ENCODE data around the gene TMEM108. TPM values are rescaled to one million over a fixed set of nuclear protein-coding genes. Genes with fewer than 3 reads are reported as not detected.

Gene TMEM108
- polyA plus RNA-seq, 1 of the 3 experiments (the other 2 are of a cell fraction) = 8.6 TPM

DNA sequence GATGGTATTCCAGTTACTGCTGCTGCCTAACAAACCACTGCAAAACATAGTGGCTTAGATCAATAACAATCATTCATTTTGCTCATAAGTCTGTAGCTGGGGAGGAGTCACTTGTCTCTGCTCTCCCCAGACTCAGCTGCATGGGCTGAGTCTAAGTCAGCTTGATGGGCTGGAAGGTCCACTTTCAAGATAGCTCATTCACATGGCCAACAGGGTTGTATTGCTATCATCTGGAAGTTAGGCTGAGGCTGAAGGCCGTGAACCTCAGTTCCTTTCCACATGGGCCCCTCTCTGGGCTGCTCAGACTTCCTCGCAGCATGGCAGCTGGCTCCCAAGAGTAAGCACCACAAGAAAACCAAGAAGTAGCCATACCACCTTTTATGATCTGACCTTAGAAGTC lies 333.0 kb downstream of the TMEM108 start (continued):
- TF ChIP-seq ELF1 (IDR thresholded peaks at IDR 0.05) = no peak
- TF ChIP-seq, protein P1, sequence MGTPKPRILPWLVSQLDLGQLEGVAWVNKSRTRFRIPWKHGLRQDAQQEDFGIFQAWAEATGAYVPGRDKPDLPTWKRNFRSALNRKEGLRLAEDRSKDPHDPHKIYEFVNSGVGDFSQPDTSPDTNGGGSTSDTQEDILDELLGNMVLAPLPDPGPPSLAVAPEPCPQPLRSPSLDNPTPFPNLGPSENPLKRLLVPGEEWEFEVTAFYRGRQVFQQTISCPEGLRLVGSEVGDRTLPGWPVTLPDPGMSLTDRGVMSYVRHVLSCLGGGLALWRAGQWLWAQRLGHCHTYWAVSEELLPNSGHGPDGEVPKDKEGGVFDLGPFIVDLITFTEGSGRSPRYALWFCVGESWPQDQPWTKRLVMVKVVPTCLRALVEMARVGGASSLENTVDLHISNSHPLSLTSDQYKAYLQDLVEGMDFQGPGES (IDR thresholded peaks at IDR 0.05; ENCODE audit: low read depth, low read length) = no peak
- no peak for TF ChIP-seq TCF12 (IDR thresholded peaks at IDR 0.05)
- no peak for TF ChIP-seq ZBTB33 (IDR thresholded peaks at IDR 0.05; ENCODE audit: borderline replicate concordance, low read depth)
- no peak for TF ChIP-seq RAD21 (IDR thresholded peaks at IDR 0.05; ENCODE audit: low read length)
- no peak for TF ChIP-seq RFX5 (IDR thresholded peaks at IDR 0.05; ENCODE audit: low read length)

DNA sequence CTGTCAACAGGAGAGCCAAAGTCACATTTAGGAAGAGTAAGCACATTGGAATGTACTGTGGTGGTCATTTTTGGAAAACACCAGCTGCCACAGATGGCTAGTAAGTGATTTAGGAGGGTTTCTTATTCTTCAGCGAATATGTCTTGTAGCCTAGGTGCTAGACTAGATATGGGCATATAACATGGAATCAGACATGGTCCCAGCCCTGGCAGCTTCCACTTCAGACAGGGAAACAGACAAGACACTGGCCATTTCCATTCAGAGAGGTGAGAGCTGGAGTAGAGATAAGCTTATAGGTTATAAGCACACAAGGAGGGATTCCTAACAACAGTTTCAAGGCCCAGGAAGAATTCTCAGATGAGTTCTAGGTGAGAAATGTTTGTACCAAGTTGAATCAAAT lies 333.5 kb downstream of the TMEM108 start:
- no peaks in the 10 kb centered on the region for H4K20me1 ChIP-seq (ENCODE audit: insufficient read depth)
- H3K27me3 ChIP-seq (ENCODE audit: insufficient read depth) = no peaks in the 10 kb centered on the region
- H3K9ac ChIP-seq = no peak overlapping the region
- H3K4me3 ChIP-seq (ENCODE audit: low read depth in 2 of 2, low read length in 1 of 2) = no peak overlapping the region
- TF ChIP-seq NRF1 (IDR thresholded peaks at IDR 0.05; ENCODE audit: low read depth, low read length) = no peak
- TF ChIP-seq YY1 (IDR thresholded peaks at IDR 0.05; ENCODE audit: low read depth) = no peak
- no peak for TF ChIP-seq ELF1 (IDR thresholded peaks at IDR 0.05)
- TF ChIP-seq FOSL2 (IDR thresholded peaks at IDR 0.05; ENCODE audit: borderline replicate concordance, low read depth) = no peak
- TF ChIP-seq RCOR1 (IDR thresholded peaks at IDR 0.05; ENCODE audit: low read length) = no peak
- TF ChIP-seq, protein P2, sequence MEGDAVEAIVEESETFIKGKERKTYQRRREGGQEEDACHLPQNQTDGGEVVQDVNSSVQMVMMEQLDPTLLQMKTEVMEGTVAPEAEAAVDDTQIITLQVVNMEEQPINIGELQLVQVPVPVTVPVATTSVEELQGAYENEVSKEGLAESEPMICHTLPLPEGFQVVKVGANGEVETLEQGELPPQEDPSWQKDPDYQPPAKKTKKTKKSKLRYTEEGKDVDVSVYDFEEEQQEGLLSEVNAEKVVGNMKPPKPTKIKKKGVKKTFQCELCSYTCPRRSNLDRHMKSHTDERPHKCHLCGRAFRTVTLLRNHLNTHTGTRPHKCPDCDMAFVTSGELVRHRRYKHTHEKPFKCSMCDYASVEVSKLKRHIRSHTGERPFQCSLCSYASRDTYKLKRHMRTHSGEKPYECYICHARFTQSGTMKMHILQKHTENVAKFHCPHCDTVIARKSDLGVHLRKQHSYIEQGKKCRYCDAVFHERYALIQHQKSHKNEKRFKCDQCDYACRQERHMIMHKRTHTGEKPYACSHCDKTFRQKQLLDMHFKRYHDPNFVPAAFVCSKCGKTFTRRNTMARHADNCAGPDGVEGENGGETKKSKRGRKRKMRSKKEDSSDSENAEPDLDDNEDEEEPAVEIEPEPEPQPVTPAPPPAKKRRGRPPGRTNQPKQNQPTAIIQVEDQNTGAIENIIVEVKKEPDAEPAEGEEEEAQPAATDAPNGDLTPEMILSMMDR (IDR thresholded peaks at IDR 0.05) = no peak
- TF ChIP-seq POLR2AphosphoS5 (IDR thresholded peaks at IDR 0.05; ENCODE audit: low read depth, low read length) = no peak
- no peak for TF ChIP-seq TAF1 (IDR thresholded peaks at IDR 0.05; ENCODE audit: borderline replicate concordance, low read depth, low read length)
- TF ChIP-seq CHD2 (IDR thresholded peaks at IDR 0.05; ENCODE audit: low read length, partially characterized antibody) = no peak
- TF ChIP-seq TEAD4 (IDR thresholded peaks at IDR 0.05; ENCODE audit: borderline replicate concordance, insufficient read depth) = no peak
- TF ChIP-seq MEF2A (IDR thresholded peaks at IDR 0.05; ENCODE audit: borderline replicate concordance, low read depth) = no peak
- TF ChIP-seq, protein P1 (IDR thresholded peaks at IDR 0.05; ENCODE audit: low read depth, low read length) = no peak
- TF ChIP-seq GATA2 (CRISPR knock-in tag; IDR thresholded peaks at IDR 0.05) = no peak
- TF ChIP-seq FOXJ3 (CRISPR knock-in tag; IDR thresholded peaks at IDR 0.05) = no peak
- no peak overlapping the region for H3K4me2 ChIP-seq
- no peak overlapping the region for H2AFZ ChIP-seq (ENCODE audit: low read depth)
- POLR2A ChIA-PET = no interaction called here
- H3K9me2 ChIP-seq = no peaks in the 10 kb centered on the region
- WGBS (ENCODE audit: low lambda C conversion rate) = 82% methylated on average over 1 of the region's 1 CpG
- no peaks in the 10 kb centered on the region for H3K36me3 ChIP-seq (replicated peaks in 1 of 2; ENCODE audit: control insufficient read depth in 1 of 2, insufficient read depth in 2 of 2, low read length in 1 of 2)
- no peak overlapping the region for H3K27ac ChIP-seq (ENCODE audit: low read depth in 2 of 2, low read length in 1 of 2)
- no peaks in the 10 kb centered on the region for H3K79me2 ChIP-seq (ENCODE audit: insufficient read depth)
- H3K4me1 ChIP-seq (ENCODE audit: control insufficient read depth in 1 of 2, insufficient read depth in 2 of 2, low read depth in 1 of 2, low read length in 1 of 2) = peaks cover 18 to 20% of the 10 kb centered on the region in 2 experiments; a peak in 2 of 4 replicates
- DNase-seq = no peak
- no peaks in the 10 kb centered on the region for H3K9me3 ChIP-seq
- H3F3A ChIP-seq (replicated peaks; ENCODE audit: insufficient read depth) = no peaks in the 10 kb centered on the region
- CTCF ChIA-PET = interaction anchor here (1.1 to 3.1 kb wide), 6 partner anchors 27 to 646 kb away, joined by 3 to 21 read pairs (median 4); no protein-coding TSS in a partner anchor

Data from SK-N-SH (cell line).